Renal cortex interstitium (tissue), 11 donors: Measurements from ENCODE around the gene NR0B2. TPM values are rescaled to one million over a fixed set of nuclear protein-coding genes. Genes with fewer than 3 reads are reported as not detected.
"Not testable (repeated sequence)": the region's sequence is repeated elsewhere in the genome, so short reads cannot be mapped to it uniquely, and the experiment has no call there.

ENCODE experiments used
- DNase-seq, 11 donors: peaks; one replicate each; pipeline ENCODE4 v3.0.0-alpha.2; 2013; ENCODE audit warnings: low read depth in 9 of 11, low spot score in 4 of 11; ENCODE audit errors: extremely low read depth in 1 of 11
- polyA plus RNA-seq, 3 donors: library from polyadenylated mRNA; unstranded; fragments of 120-200 nt; gene quantifications; one replicate each; pipeline ENCODE4 v1.2.1, GENCODE V29; 2013; ENCODE audit not compliant: insufficient read length in 3 of 3

NR0B2 gene
- polyA plus RNA-seq, 3 donors, result 0.72 to 1.3 (median 1.2) TPM

DNA sequence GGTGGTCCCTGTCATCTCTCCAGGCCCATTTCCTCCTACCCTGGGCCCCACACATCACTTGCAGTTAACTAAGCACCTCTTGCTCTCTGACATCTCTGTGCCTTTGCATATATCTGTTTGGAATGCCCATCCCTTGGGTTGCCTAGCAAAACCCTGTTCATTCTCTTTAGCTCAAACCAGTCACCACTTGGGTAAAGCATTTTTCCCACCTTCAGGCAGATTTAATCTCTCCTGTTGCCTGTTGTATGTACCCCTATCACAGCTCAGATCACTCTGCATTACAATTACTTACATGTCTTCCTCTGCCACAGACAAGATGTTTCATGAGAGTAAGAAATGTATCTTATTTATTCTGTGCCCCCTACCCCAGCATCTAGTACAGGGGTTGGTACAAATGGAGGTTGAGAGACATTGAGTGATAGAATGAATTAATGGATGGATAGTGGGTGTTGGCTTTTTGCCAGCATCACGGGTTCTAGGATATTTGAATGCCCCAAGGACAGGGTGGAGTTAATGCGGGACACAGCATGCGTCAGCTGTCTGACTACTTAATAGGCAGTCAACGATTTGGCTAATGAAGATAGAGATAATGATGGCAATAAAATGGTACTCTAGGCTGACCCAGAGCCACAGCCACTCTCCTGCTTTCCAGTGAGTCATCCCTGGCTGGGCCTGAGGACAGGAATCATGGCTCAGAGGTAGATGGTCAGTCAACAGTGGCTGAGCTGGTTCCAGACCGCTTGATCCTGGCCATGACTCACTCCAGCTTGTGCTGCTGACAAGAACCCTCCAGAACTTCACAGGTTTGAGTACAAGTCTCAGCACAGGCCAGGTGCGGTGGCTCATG is 6.5 kb downstream of the NR0B2 start:
- no peak for DNase-seq

DNA sequence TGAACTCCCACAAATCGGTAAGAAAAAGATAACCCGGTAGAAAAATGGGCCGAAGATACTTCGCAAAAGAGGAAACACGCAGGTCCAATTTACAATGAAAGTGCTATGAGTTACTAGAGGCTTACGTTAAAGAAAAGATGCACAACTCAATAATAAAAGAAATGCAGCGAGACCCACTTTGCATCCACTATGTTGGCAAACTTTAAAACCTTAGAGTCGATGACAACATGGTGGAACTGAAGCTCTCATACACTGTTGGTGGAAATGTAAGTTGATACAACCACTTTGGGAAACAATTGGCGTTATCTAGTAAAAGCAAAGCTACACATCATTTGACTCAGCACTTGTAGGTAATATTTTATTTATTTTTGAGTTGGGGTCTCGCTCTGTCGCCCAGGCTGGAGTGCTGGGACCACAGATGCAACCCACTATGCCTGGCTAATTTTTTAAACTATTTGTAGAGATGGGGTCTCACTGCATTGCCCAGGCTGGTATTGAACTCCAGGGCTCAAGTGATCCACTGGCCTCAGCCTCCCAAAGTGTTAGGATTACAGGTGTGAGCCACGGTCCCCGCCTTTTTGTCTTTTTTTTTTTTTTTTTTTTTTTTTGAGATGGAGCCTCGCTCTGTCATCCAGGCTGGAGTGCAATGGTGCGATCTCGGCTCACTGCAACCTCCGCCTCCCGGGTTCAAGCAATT is 12.8 kb downstream of the NR0B2 start:
- DNase-seq, result no peak

DNA sequence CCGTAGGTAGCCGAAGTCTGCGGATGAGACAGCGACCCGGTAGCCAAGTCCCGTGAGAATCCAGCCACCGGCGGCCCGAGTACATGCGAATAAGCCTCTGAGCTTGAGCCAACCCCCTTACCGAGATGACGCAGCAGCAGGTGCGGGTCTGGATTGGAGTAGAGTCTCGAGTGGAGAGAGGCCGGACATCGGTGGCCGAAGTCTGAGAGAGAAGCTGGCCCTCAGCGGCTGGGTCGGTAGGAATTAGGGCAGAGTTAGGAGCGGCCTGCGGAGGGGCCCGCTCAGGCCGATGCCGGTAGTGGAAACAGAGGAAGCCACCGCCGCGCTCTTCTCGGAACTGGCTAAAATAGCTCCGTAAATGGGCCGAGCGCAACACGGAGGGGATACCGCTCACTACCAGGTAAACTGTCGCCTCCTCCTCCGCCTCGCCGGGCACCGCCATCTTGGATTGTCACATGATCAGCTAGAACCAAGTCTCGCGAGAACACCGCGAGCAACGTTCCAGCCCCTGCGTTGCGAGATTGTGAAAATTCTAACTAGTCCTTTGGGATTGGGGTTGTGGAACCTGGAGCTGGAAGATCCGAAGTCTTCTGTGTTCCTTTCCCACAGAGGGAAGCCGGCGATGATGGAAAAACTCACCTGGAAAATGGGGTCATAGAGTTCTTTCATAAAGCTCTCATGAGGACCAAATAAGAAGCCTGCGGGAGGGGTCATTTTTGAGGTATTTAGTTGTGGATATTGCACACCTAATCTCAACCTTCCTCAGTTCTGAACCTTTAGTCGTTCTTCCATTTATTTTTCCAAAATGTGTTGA is 13.6 kb downstream of the NR0B2 start, which contains the start of gene GPATCH3:
GPATCH3 (minus strand) TSS at position 467 of the 814 bp plus-strand sequence; CDS start at position 442, 25 bp downstream.
- DNase-seq, result peak; percentile 85 to 93 (median 90)

DNA sequence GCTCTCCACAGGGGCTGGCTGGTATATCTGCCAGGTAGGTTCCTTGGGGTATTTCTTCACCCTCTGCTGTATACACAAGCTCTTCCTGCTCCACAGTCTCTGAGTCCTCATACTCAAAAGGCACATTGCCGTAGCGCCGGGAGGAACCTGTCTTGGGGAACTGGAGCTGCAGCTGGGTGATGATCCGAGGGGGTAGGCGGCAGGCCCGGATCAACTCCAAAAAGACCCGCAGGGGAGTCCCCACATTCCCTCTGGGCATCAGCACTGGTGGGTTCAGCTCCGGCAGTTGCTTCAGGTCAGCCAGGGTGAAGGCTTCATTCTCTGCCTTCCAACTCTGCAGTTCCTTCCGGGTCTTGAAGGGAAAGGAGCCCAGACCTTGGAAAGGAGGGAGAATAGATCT is 16.4 kb downstream of the NR0B2 start:
- DNase-seq, result no peak

DNA sequence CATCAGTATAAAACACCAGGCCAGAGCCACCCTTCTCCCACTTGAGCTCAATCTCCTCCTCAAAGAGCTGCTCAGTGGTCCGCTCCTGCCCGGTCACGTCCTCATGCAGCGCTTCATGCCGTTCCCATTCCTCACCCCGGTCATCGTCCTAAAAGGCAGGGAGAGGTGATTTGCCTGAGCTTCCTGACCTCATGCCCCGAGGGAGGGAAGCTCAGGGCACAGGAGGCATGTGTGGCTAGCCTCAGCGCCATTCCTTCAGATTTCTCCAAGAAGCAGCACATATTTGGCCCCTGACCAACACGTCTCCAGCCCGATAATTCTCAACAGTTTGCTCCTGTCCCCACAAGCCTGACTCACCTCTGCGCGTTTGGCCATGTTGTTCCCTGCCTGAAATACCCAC is 19.5 kb downstream of the NR0B2 start:
- no peak for DNase-seq

DNA sequence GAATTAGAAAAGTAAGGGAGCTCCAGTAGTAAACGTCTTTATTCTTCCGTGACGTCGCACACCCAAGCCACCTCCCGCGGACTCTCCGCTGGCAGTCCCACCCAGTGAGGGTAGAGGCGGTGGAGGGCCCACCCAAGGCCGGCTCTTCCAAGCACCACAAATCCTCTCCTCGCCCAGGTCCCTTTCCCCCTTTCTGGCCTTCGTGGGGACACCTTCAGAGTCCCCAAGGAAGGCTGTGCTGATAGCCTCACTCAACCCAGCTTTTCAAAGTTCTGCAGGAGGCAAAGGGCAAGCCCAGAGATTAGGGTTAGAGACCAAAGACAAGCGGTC is 23.3 kb downstream of the NR0B2 start:
- DNase-seq, result no peak

DNA sequence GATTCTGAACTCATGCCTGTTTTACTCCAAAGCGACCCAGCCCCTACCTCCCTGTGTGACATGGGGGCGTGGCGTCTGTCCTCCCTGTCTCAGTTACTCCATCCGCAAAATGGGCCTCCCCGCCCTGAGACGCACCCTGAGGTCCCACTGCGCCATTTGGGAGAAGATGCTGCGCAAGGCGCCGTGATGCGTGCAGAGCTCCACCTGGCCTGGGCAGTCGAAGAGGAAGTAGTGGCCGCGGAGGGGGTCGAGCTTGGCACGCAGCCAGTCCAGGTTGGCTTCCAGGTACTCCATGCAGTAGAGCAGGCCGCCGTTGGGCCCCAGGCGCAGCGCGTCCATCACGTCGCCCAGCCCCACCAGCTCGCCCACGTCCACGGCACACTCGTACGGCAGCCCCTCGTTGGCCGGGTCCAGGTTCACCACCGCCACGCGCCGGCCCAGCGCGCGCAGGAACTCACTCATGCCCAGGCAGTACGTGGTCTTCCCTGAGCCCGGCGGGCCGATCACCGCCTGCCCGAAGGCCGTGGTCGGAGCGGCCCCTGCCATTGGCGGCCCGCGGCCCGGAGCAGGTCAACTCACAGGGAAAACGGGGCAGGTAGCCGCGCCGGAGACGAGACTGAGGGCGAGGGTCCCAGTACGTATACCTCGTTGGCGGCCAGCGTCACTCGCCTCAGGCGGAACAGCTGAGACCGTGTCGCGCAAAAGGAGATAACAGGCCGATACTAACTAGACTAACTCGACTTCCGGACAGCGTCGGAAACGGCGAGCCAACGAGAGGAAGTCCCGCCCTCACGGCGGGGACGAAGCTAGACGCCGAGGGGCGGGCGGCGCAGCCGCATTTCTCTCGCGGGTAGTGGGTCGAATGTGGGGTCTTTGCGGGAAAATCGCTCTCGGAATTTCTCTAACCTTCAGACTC is 24.0 kb downstream of the NR0B2 start, which contains the start of gene GPN2:
GPN2 (minus strand) TSS at position 733 of the 916 bp plus-strand sequence; CDS start at position 546, 187 bp downstream.
- DNase-seq, result peak; percentile 64 to 82 (median 75)

DNA sequence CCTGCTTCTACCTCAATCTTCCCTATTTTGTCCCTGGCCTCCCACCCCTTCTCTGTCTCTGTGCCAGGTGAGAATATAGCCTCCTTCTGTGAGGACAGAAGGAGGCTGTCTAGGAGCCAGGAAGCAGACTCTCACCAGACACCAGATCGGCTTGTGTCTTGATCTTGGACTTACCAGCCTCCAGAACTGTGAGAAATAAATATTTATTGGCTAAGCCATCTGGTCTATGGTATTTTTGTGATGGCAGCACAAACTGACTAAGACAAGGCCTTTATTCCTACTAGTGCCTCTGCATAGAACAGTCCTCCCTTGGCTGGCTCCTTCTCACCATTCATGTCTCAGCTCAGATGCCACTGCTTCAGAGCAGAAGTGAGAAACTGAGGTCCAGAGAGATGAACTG is 25.5 kb downstream of the NR0B2 start:
- DNase-seq, result no peak

DNA sequence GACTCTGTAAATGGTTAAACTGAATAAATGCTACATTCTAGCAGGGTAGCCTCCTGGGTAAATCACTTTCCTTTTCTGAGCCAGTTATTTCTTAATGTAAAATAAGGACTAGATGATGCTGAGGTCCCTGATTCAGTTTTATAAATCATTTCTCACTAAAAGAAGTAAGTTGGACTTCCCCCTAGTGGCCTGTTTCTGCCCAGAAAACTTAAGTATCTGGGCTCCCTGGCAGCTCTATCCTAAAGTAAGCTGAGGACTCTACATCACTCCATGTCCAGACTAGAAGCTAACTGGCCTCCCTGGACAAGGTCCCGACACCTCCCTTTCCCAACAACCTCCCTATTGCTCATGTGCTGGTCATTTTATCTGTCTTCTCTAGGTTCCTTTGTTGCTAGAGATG is 26.6 kb downstream of the NR0B2 start:
- DNase-seq, result no peak

DNA sequence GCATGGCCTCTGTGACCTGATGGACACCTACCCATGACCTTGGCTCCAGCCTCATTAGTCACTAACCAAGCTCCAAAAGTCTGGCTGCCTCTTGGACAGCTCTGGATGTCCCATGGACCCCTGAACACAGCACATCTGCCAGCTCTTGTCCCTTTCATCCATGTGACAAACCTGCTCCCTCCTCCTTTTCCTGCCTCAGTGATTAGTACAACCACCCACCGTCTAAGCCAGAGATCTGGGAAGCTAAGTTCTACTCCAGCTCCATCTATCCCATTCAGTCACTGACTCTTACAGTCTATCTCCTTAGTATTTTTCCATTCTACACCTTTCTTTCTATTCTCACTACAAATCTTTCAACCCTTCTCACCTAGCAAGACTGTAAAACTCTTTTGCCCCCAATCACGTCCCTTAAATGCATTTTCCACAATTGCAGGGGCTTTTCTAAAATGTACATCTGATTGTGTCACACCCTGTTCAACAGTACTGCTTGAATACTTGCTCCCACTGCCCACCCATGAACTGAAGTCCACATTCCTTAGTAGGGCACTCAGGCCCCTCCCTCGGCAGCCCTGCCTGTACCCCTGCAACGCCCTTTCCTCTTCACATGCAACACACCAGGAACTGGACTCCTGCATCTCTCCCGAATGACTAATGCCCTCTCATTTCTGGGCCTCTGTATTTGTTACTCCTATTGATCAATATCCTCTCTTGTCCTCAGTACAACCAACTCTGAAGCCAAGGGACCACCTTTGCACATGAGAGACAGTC is 30.9 kb downstream of the NR0B2 start:
- DNase-seq, result no peak

DNA sequence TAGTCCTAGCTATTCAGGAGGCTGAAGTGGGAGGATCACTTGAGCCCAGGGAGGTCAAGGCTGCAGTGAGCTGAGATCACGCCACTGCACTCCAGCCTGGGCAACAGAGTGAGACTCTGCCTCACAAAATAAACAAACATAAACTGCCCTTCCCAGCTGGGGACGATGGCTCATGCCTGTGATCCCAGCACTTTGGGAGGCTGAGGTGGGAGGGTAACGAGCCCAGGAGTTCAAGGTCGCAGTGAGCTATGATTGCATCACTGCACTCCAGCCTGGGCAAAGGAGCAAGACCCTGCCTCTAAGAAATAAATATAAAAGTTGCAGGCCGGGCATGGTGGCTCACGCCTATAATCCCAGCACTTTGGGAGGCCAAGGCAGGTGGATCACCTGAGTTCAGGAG is 32.2 kb downstream of the NR0B2 start:
- not testable (repeated sequence) for DNase-seq

DNA sequence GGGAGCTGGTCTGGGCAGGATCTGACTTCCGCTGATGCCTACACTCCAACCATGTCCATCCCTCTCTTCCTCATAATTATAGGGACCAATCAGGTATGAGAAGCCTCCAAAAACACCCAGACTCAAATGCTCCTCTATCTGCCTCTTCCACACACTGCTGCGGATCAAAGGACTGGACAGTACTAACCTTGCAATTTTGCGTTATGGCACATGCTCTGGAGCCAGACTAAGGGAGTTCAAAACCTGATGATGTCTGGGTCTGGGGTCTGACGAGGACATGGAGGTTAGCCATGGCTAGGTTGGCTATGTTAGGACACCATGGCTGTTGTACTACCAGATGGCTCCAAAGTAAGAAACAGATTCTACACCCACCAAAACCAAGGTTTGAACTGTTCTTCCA is 34.0 kb downstream of the NR0B2 start:
- no peak for DNase-seq

DNA sequence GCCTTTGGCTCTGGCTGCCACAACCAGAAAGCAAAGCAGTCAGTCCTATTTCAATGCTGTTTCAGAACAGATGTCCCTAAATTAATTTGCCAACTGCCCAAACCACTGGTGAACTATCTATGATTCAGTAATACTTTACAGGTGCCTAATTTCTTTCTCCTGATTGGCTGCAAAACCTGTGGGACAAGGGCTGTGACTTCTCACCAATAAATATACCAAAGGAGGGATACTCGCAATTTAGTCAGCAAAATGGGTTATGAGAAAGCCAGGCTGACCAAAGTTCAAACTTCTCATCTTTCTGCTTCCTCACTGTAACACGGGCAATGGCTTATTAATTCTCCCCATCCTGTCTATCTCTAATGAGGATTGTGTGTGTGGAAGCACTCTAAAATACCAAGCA is 36.4 kb downstream of the NR0B2 start:
- no peak for DNase-seq

DNA sequence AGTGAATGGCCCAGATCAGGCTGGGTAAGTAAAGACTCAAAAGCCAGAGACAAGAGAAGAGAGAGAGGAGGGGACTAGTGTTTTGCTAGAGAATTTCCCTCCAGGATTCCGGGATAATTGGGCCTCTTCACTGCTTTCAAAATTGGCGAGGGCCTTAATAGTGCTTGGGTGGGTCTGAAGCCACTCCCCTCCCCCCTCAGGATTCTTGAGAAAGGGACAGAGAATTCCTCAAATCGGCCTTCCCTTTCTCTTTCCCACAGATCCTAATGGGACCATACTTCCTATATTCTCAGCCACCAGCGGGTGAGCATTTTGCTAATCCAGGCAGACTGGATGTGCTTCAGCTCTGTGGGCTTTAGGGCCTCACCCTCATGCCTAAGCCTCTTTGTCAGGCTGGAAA is 38.9 kb downstream of the NR0B2 start:
- DNase-seq, result no peak

DNA sequence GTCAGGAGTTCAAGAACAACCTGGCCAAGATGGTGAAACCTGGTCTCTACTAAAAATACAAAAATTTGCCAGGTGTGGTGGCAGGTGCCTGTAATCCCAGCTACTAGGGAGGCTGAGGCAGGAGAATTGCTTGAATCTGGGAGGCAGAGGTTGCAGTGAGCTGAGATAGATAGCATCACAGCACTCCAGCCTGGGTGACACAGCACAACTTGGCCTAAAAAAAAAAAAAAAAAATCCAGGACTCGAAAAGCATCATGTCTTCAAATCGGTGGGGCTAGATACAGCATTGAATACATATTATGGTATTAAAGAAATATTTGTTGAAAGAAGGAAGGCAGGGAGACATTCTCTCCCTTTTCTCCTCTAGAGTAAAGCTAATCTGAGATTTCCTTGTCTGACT is 40.7 kb downstream of the NR0B2 start:
- not testable (repeated sequence) for DNase-seq

DNA sequence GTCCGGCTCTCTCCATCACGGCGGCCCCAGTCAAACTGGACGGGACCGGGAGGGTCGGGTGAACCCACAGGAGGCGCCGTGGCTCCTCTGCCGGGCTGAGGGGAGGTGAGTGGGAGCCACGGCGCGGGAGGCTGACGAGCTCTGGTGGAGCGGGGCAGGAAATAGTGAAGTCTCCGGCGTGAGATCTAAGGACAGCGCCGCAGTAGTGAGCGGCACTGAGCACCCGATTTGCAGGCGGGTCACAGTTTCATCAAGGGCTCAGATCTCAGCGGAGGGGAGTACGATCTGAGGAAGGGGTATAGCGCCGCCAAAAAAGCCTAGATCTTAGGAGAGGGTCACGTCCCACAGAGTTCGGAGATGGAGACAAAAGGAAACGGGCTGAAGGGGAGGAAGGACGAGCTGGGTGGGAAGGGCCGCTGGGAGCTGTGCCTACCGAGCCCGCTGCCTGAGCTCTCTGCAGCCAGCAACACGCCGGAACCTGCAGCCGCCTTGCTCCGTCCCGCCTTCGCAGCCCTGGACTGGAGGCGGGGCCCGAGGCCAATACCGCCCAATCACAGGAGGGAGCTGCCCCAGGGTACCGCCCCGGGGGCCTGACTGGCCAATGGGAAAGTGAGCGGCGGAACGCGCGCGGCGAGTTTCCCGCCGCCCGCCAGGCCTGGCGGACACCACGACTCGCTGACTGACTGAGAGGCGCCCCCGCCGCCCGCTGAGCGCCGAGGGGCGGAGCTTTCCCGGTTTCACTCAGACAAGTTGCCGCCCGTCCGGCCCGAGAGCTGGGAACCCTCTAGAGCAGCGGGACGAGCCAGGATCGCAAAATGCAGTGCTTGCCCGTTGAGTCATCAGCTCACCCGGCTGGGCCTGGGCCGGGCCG is 48.9 kb downstream of the NR0B2 start:
- DNase-seq, result peak; percentile 87 to 97 (median 94)

DNA sequence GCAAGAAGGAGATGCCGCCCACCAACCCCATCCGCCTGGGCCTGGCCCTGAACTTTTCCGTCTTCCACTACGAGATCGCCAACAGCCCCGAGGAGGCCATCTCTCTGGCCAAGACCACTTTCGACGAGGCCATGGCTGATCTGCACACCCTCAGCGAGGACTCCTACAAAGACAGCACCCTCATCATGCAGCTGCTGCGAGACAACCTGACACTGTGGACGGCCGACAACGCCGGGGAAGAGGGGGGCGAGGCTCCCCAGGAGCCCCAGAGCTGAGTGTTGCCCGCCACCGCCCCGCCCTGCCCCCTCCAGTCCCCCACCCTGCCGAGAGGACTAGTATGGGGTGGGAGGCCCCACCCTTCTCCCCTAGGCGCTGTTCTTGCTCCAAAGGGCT is 50.1 kb downstream of the NR0B2 start:
- DNase-seq, result no peak
